GM19035 (cell line): ENCODE measurements around the gene AGXT2.
"Not testable (repeated sequence)": the region's sequence is repeated elsewhere in the genome, so short reads cannot be mapped to it uniquely, and the experiment has no call there.

ENCODE experiments used
- ATAC-seq: cut with Tn5 transposase; IDR thresholded peaks from one replicate; pipeline ENCODE4 v1.9.1; 2021; ENCODE audit not compliant: unreplicated experiment

The AGXT2 gene

DNA sequence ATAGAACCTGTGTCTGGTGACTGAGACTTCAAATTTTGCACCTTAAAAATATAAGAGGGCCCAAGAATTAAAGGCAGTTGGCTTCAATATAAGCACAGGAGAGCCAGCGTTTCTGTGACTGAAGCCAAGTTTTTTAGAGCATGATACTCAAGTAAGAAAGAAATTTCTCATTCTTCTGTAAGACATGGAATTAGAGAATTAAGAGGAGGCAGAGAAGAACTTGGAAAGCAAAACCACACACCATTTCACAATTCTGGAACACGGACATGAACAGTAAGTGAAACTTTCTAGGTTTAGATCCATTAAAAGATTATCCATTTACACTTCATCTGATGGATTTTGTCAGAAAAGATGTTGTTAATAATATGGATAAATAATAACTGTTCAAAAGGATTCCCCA, 8.9 kb upstream of the AGXT2 start:
- no peak for ATAC-seq

DNA sequence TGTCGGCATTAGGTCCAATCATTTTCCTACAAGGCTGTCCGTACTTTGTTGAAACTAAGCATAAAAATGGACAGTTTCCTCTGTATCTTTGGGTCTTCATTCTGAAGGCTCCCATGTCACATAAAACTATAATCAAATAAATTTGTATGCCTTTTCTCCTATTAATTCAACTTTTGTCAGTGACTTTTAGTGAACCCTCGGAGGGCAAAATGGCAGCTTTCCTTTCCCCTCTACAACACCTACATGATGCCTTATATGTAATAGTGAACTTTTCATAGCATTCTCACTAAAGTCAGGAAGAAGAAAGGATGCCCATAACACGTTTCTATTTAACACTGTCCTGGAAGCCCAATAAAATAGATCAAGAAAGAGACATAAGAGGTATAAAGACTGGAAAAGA, 5.1 kb upstream of the AGXT2 start:
- ATAC-seq: no peak

DNA sequence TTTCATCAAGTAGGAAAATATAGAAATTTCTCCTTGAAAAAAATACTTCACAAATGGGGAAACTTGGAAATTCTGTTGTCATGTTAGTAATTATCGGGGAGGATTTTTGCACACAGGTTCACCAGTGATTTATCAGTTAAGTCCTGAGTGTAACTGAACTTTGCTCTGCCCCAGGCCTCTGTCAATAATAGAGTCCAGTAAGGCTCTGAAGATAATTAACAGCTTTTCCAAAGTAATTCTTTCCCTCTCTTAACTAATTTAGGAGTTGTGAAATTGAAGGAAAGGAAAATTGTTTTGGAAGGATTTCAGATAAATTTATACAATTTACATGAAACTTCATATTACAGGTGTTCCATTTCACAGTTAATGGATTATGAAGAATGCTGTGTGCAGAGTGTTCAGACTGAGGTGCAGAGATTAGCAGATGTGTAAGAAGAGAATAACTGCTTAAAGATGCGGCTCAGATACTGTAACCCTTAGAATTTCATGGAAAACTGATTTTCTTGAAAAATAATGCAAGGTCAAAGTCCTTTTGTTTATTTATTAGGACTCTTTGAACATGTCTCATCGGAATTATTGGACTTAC, 2.9 kb upstream of the AGXT2 start:
- no peak for ATAC-seq

DNA sequence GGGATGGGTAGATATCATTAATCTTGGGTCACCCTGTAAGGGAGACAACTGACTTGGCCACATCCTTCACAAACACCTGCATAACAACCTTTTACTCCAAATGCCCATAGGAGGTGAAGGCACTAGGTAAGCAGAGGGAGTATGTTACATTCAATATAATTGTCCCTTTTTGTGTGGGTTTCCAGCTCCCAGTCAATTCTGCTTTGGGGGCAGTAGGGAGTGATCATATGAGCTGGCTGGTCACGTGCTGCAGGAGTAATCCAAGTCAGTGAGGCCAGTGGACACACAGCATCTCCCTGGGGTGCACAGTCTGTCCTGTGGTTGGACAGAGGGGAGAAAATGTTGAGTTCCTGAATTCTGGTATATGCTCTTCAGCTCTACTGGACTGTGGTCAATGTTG, 1.2 kb upstream of the AGXT2 start:
- ATAC-seq: no peak

DNA sequence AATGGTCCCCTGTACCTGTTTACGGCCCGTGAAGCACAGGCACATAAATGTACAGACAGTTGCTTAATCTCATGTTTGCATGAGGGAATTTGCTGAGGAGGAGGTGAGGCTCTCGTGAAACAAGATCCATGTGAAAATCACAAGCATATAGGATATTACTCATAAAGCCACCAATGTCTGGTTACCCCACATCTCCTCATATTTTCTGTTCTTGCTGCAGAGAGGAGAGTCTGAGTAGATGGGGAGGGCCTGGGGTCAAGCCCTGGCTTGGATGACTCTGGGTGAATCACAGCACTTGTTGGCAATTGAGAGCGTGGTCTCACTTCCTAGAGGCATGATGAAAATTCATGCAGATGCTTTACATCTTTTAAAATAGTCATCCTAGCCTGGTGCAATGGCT, 975 bp downstream of the AGXT2 start:
- no peak for ATAC-seq

DNA sequence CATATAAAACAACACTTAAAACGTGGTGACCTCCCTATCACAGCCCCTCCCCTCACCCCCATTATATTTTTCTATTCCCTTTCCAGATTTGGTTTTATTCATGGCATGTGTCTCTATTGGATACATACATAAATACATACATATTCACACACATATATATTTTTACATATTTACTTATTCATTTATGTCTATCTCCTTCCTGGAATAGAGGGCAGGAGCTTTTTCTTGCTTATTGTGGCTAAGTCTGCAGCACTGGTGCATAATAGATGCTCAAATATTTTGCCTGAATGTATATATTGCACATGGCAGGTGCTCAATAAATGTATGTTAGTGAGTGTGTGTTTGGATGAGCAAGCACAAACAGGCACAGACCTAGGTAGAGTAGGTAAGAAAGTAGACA, 2.5 kb downstream of the AGXT2 start:
- no peak for ATAC-seq

DNA sequence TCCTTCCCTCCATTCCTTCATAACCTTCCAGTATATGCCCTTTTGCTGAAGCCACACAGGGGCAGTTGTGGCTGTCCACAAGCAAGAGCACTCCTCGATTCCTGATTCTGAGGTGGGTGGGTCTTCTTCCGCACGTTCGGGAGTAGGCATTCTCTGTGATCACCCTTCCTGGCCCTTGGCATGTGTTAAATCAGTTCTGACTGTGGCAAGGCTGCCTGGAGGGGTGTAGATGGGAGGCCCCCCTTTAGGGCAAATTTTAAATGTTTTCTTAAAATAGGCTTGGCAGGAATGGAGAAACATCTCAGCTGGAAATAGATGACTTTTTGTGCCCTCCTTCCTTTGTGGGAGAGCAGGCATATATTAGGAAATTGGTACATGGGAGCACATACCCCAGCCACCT, 3.1 kb downstream of the AGXT2 start:
- ATAC-seq: no peak

DNA sequence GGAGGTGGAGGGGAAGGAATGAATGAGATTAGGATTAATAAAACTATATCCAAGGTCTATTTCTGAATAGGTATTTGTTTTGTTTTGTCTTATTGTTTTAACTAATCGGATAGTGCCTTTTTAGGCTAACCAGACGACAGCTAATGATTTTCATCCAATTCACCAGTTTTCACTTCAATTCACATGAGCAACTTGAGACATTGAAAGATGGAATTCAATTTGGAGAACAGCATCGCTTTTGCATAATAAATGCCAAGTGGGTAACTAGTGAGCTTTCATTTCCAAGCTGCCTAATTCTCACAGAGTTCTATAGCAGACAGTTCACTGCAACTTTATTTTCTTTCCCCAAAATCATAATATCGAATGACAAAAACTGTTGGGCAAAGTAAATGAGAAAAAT, 5.0 kb downstream of the AGXT2 start:
- no peak for ATAC-seq

DNA sequence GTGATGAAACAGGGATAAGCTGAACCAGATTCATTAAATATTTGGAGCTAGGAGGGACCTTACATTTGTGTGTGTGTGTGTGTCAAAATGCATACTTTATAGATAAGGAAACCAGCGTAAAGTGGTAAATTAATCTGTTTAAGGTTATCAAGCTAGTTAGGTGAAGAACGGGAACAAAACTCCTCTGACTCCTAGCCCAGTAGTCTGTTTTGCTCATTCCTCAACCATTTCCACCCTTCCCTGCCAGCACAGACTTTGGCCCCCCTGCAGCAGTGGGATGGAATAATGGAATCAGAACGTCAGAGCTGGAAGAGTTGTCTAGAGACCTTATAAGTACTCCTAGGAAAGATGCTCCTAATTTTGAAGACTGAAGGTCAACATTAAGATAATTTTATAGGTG, 6.5 kb downstream of the AGXT2 start:
- ATAC-seq: no peak

DNA sequence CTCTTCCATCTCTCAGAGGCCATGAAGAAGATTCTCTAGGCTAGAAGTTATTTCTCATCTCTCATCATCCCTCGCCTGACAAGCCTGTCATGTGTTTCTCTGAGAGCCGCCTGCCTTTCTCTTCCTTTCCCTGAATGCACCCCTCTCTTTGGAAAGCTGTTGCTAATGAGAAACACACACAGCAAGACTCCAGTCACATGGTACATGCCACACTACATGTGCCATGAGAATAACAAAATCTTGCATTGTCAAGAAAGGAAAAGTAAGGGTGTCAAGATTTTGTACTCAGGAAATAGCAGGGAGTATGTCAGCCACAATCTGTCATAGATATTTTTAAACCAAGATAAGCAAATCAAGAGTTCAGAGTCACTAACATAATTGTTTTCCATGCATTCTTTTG, 8.9 kb downstream of the AGXT2 start:
- no peak for ATAC-seq

DNA sequence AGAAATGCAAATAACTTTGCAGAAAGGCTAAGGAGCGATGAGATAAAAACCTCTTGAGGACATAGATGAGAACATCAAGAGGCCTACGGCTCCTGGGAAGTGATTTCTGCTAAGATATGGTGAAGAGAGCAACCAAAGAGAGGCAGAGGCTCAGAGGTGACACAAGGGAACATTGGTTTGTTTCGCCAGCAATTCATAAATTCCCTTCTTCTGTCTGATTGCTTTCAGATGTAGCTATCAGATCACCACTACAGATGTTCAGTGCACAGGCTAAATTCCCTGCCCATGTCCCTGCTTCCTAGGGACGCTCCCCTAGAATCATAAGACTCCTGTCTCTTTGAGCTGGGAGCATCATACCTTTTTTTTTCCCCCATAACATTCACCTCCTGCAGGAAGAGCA, 11.2 kb downstream of the AGXT2 start:
- no peak for ATAC-seq

DNA sequence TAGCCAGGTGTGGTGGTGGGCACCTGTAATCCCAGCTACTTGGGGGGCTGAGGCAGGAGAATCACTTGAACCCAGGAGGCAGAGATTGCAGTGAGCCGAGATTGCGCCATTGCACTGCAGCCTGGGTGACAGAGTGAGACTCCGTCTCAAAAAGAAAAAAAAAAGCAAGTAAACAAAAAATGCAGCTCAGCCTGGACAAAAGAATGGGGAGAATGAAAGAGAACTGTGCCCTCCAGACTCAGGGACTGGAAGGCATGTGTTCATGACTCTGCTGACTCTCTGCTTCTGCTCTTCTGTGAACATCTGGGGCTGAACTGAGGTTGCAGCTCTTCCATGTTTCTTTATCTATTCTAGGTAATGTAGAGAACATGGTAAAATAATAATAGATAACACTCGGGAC, 11.8 kb downstream of the AGXT2 start:
- ATAC-seq: not testable (repeated sequence)

DNA sequence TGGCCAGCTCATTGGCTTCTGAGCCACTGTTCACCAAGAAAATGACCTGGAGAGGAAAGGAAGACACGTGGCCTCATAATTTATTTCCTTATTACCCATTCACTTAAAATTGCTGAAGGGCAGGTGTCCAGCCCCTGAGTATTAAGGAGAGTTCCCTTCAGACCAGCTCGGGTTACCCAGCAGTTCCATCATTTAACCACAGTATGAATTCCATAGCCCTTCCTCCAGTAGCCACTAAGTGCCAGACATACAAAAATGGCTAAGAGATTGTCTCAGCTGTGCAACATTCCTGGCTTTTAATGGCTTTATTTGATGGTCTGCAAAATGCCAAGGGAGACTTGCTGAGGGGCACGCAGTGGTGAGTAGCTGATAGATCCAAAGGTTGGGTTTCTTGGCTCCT, 12.5 kb downstream of the AGXT2 start:
- no peak for ATAC-seq

DNA sequence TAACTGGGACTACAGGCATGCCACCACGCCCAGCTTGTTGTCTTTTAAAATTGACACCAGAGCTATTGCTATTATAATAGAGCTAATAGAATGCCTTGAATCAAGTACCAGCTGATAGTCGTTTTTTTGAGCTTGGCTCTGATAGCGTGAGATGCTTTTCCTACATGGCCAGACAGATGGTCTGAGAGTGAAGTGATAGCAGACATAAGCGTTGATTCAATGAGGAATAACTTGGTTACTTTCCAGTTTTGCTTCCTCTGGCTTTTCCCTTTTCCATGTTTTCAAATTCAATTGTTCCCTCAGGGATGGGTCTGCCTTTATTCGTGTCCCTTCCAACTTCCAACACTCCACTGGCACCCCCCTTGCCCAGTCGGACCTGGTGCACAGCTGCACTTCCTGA, 15.4 kb downstream of the AGXT2 start:
- ATAC-seq: no peak

DNA sequence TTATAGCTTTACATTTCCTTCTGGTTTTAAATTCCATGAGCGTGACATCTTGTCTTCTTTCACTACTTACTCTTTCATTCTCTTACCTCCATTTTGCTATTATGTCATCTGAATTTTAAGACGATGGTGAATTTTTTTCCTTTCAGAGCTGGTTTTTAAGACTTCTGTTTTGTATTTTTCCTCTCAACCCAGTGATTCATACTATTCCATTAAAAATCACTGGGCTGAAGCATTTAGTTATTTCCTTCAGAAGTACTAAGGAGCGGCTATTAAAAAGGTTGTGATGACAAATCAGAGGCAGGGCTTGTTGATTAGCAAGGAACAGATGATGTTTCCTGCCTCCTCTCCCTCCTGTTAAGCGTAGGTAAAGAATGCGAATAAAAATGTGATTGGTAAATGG, 16.5 kb downstream of the AGXT2 start:
- no peak for ATAC-seq

DNA sequence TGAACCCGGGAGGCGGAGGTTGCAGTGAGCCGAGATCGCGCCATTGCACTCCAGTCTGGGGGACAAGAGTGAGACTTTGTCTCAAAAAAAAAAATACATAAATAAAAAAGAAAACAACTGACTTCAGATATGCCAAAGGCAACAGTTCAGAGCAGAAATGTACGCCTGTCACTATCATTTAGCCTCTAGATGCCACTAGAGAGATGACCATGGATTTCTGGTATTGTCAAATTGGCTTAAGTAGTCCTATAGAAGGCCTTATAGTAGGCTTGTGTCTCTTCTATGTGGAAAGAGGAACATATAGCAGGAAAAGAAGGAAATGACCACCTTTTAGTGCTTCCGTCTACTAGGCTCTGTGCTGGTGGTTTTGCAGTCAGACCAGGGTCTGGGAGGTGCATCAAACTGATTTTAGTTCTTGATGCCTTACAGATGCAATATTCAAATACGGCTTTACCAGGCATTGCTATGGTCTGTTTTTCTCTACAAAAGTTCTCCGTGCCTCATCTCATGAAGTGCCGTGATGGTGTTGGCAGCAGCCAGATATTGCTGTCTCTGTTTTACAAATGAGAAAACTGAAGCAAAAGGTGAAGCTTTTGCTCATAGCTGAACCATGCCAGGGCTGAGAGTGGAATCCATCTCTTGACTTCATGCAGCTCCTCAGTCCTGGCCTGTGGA, 17.2 kb downstream of the AGXT2 start:
- no peak for ATAC-seq

DNA sequence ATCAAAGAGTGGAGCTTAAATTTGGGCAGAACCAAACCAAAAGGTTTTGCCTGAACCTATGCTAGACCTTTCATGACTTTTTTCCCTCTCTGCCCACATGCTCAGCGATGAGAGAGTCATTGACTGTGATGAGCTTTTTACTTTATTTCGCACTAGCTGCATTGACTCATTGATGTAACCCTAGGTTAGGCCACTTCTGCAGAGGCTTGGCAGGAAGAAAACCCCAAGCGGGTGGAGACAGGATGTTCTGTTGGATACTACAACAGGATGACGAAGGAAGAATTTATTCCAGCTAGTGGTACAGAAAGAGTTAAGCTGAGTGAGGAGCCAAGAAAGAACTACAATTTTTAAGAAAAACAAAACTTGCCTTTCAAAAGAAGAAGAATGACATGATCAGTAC, 18.4 kb downstream of the AGXT2 start:
- ATAC-seq: no peak

DNA sequence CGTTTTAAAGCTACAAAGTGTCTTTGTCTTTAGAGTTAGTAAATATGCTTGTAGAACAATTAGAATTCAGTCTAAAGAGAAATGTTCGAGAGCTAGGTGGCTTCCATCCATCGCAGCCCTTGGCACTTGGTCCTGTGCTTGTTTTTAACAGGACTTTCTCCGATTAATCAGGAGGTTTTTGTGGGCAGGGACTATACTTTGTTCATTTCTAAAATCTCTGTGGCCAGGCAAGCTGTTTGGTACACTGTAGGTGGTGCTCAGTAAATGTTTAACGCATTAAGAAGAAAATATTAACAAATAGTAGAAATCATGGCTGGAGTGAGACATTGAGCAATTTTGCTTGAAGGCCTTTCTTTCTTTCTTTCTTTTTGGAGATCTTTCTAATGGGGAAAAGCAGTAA, 20.8 kb downstream of the AGXT2 start:
- ATAC-seq: no peak

DNA sequence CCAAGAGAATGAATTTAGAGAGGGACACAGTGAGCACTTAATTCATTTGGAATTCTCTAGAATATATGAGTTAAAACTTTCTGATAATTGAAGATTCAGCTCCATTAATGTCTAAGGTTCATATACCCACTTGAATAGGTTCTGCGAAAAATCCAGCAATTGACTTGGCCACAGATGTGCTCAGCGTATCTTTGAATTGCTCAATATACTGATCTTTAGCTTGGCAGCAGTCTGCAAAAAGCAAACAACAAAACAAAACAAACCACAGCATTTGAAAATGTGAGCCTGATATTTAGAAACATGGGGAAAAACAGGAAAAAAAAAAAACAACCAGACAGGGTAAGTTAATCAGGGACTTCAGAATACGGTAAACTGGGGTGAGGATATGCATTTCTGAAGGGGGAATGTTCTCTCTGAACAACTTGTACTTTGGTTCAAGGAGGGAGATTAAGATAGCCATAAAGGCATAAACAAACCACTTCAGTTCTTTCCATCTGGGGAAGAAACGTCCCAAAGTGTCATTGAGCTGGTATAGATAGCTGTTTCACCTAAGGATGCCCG, 21.4 kb downstream of the AGXT2 start:
- ATAC-seq: no peak

DNA sequence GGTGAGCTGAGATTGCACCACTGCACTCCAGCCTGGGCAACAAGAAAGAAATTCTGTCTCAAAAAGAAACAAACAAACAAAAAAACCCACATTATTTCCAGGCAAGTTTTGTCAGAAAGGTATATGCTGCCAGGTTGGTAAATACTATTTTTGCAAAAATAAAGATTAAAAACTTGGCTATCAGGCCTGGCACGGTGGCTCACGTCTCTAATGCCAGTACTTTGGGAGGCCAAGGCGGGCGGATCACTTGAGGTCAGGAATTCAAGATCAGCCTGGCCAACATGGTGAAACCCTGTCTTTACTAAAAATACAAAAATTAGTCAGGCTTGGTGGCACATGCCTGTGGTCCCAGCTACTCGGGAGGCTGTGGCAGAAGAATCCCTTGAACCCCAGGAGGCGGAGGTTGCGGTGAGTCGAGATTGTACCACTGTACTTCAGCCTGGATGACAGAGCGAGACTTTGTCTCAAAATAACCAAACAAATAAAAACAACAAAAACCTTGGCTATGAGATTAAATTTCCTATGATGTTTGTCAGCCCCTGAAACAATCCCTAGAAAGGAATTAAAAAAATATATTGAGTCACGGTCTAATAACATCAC, 22.7 kb downstream of the AGXT2 start:
- ATAC-seq: no peak

DNA sequence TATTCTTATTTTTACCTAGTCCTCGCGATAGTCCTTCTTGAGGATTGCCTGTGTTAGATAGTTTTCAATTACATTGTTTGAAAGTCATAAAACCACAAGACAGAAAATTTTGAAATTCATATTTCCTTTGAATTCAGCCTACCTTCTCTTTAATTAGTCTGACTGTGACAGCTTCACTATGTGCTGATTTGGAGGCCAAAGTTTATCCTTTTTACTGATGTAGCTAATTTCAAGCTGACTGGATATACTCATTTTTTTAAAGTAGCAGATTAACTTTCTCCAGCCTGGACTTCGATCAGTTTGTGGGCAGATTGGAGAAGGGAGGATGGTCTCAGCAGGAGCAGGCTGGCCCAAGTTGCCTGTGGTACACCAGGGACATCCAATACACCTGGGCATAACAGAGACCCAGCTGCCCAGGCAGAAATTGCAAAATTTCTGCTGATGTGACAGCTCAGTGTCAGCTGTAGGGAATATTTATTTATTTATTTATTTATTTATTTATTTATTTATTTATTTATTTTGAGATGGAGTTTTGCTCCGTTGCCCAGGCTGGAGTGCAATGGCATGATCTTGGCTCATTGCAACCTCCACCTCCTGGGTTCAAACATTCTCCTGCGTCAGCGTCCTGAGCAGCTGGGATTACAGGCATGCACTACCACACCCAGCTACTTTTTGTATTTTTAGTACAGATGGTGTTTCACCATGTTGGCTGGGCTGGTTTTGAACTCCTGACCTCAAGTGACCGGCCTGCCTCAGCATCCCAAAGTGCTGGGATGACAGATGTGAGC, 24.2 kb downstream of the AGXT2 start:
- no peak for ATAC-seq
